NCI-H1092 (cell line): ENCODE data around the gene TBX5.
"Not testable (repeated sequence)": the region's sequence is repeated elsewhere in the genome, so short reads cannot be mapped to it uniquely, and the experiment has no call there.

Experiments
- DNase-seq: peaks from one replicate; lab custom pipeline; 2025; lab: John Stamatoyannopoulos, UW

The TBX5 gene

GRCh38 chr12:114371733-114372132, 34.2 kb downstream of the TBX5 start:
- no peak for DNase-seq

GRCh38 chr12:114371250-114371649, 34.7 kb downstream of the TBX5 start:
- DNase-seq, result no peak

DNA sequence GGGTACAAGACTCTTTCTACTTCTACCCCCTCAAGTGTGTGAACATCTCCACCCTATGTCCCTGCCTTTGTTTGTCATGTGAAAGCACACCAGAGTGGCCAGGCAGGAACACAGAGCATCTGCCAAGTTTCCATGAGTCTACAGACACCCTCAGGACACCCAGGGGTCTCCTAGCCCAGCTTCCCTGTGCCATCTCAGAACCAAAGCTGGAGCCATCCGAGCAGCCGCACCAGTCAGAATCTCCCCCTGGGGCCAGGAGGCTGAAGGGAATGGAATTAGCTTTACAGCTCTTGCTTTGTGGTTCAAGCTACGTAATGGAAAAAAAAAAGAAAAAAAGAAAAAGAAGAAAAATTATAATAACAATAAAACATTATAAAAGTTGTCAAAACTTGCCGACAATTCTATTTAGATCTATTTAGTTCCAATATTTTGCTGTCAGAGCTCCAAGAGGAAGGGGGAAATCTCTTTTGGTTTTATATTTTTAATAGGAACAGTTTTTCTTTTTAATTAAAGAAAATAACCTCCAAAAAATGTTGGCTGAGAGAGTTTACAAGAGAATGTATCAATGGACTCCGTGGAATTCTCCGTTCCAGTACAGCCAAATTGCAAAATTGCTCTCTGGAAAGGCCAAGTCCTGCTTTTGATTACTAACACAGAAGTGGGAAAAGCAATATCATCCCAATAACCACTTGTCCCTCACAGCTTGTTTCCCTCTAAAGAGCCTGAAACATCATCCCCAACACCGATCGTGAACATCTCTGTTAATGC, 37.1 kb downstream of the TBX5 start:
- DNase-seq, result no peak

DNA sequence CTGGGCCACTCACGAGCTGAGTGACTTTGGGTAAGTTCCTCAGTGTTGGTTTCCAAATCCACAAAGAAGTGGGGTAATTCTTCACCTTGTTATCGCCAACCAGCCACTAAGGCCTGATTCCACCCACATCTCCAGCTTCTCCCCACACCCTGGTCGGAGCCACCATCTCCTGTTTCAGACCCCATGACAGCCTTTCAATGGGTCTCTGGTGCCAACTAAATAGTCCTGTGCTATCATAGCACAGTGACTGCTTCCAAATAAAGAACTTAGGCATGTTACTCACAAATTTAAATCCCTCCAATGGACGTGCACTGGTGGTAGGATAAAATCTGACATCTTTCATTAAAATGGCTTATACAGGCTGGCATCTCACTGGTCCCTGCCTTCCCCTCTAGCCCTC, 44.0 kb downstream of the TBX5 start:
- no peak for DNase-seq

DNA sequence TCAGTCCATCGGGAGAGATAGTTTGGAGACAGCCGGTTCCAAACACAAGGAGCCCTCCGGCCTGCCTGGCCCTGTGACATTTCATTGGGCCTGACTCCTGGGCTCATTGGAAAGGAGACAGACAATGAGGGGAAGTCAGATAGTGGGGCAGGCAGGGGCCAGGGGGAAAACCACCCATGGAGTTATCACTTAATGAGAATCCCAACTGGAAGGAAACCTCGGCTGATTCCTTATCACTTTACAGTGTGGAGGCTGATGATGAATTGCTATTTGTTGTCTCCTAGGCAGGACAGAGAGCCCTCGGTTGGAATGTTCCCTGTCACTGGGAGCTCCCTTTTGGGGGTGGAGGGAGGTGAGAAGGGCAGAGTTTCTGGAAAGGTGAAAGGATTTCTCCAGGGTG, 44.4 kb downstream of the TBX5 start:
- no peak for DNase-seq

- no peak for DNase-seq
Measured at GRCh38 chr12:114360485-114360884, 45.5 kb downstream of the TBX5 start.

GRCh38 chr12:114355389-114356088, 50.4 kb downstream of the TBX5 start:
- no peak for DNase-seq

DNA sequence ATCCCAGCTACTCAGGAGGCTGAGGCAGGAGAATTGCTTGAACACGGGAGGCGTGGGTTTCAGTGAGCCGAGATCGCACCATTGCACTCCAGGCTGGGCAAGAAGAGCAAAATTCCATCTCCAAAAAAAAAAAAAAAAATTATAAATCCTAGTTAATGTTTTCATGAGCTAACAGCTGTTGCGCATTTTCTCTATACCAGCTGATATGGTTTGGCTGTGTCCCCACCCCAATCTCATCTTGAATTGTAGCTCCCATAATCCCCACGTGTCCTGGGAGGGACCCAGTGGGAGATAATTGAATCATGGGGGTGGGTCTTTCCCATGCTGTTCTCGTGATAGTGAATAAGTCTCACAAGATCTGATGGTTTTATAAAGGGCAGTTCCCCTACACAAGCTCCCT, 56.7 kb downstream of the TBX5 start:
- DNase-seq, result not testable (repeated sequence)

DNA sequence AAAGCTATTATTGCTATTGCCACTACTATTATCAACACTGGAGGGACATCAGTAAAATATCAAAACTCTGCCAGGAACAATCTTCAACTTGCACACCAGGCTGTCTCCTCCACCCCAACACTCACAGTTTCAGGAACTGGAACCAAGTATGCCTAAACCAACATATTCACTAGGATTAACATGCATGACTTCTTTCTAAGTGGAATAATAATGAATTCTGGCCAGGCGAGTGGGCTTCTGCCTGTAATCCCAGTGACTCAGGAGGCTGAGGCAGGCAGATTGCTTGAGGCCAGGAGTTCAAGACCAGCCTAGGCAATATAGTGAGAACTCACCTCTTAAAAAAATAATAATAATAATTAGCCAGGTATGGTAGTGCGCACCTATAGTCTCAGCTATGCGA, 58.1 kb downstream of the TBX5 start:
- DNase-seq, result no peak

GRCh38 chr12:114344831-114345230, 61.1 kb downstream of the TBX5 start:
- DNase-seq, result no peak

- DNase-seq, result no peak
Measured at GRCh38 chr12:114344303-114344663, 61.7 kb downstream of the TBX5 start.

DNA sequence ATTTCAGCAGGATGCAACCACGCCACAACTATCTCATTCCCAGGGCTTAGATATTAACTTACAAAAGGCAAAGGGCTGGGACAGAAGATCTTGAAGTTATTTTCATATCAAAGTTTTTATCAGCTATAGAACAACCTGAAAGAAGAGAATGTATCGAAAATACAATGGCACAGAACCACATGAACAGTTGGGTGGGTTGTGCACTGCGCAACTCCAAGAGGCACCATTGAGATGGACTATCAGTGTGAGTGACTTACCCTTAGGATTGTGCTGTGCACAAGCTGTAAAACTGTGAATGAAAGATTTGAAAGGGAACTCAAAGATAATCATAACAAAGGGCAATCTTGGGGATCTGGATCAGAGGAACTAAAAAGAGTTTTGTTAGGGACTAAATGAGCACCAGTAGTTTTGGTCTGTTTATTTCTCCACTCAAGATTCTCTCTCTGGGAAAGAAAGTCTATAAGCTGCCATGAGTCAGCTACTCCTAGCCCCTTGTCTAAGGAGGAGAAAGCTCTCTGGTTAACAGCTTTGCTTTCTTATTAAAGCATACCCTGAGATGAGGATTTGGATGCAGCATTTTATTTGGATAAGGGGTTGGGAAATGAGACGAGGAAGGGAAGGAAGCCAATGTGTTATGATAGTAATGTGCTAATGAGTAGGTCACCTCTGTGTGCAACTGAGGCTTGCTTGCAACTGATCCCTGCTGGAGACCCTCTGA, 62.2 kb downstream of the TBX5 start:
- no peak for DNase-seq

- no peak for DNase-seq
Measured at GRCh38 chr12:114342656-114343055, 63.3 kb downstream of the TBX5 start.

- no peak for DNase-seq
Measured at GRCh38 chr12:114341635-114342034, 64.3 kb downstream of the TBX5 start.

- DNase-seq, result no peak
Measured at GRCh38 chr12:114340231-114340630, 65.7 kb downstream of the TBX5 start.

DNA sequence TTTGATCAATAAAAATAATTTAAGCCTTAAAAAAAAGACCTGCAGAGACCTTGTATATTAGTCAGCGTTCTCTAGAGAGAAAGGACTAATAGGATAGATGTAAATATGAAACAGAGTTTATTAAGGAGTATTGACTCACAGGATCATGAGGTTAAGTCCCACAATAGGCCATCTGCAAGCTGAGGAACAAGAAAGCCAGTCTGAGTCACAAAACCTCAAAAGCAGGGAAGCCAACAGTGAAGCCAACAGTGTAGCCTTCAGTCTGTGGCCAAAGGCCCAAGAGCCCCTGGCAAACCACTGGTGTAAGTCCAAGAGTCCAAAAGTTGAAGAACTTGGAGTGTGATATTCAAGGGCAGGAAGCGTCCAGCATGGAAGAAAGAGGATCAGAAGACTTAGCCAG, 66.3 kb downstream of the TBX5 start:
- DNase-seq, result no peak

- DNase-seq, result no peak
Measured at GRCh38 chr12:114335607-114336006, 70.3 kb downstream of the TBX5 start.

GRCh38 chr12:114334395-114334794, 71.5 kb downstream of the TBX5 start:
- no peak for DNase-seq

GRCh38 chr12:114328292-114328691, 77.7 kb downstream of the TBX5 start:
- DNase-seq, result no peak

- no peak for DNase-seq
Measured at GRCh38 chr12:114327765-114328164, 78.2 kb downstream of the TBX5 start.

DNA sequence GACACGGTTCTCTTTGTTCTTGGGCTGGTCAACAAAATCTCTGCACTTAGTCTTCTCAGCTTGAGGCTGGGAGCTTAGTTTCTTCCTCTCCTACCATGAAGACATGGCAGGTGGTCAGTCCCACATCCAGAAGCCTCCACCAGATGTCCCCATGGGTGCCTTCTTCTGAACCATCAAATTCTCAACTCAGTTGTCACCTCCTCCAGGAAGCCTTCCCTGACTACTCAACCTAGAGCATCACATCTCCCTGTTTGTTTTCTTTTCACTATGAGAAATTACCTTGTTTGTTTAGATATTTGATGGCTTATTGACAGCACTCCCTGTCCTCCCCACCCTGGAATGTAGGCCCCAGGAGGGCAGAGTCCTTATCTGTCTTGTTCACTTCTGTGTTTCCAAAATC, 84.4 kb downstream of the TBX5 start:
- no peak for DNase-seq

- DNase-seq, result no peak
Measured at GRCh38 chr12:114320968-114321367, 85.0 kb downstream of the TBX5 start.

GRCh38 chr12:114320101-114320500, 85.8 kb downstream of the TBX5 start:
- DNase-seq, result no peak
